Stimulated activated CD8-positive, alpha-beta memory T cell treated with anti-CD3 and anti-CD28 coated beads, Interleukin-15, amount 100 ng/mL, for 24 hours (primary cell): ENCODE results near the gene ANGPTL8.

Experiments
- DNase-seq: peaks from one replicate; pipeline ENCODE4 v3.0.0-alpha.2; 2020; ENCODE audit warnings: low read depth

Gene ANGPTL8

DNA sequence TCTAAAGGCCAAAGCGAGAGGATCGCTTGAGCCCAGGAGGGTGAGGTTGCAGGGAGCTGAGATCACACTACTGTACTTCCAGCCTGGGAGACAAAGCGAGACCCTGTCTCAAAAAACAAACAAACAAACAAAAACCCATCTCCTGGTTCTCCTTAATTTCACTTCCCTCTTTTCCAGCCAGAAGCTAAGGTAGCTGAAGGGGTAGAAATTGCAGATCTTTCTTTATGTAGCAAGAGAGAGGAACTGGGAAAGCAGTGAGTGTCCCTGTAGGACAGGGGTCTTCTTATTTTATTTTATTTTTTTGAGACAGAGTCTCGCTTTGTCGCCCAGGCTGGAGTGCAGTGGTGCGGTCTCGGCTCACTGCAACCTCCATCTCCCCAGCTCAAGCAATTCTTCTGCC lies 52.0 kb downstream of the ANGPTL8 start:
- DNase-seq: no peak
